Putamen (tissue), 1 donor: Measurements from ENCODE around the gene HLA-DMB.
A peak's percentile ranks its signal among the peaks of the same experiment; 100 is the strongest.
"Not testable (repeated sequence)": the region's sequence is repeated elsewhere in the genome, so short reads cannot be mapped to it uniquely, and the experiment has no call there.

Experiments used
- DNase-seq: peaks from one replicate; pipeline ENCODE4 v3.0.0-alpha.2; 2016; ENCODE audit warnings: low spot score

Gene HLA-DMB

DNA sequence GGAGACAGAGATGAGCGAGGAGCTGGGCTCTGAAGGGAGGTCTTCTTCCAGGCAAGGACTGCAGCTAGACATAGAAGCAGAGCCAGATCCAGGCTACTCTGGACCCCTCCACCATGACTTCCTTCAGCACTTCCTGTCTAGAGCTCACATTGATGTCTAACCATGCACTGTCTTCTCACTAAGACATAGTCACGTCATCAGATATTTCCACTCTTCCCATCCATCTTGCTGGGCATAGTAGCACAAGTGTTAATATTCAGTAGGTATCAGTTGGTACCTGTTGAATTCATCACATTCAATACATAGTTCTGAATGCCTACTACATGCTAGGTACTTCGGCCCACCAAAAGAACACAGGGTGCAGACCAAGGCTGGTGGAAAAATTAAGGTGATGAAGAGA, 9.2 kb upstream of the HLA-DMB start:
- DNase-seq = no peak

DNA sequence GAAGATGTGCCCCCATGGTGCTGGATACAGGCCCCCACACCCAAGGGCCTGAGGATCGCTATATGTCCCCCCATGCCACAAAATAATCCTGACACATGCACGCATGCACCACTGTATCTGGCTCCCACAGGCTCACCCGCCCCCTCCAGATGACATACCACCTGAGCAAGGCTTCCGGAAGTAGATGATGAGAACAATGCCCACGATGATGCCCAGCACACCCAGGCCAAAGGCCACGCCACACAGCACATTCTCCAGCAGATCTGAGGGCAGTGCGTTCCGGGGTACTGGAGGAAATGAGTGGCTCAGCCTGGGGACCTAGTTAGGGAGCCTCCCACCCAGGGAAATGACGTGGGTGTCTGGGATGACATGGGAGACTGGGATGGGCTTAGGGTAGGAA, 8.3 kb upstream of the HLA-DMB start:
- no peak for DNase-seq

DNA sequence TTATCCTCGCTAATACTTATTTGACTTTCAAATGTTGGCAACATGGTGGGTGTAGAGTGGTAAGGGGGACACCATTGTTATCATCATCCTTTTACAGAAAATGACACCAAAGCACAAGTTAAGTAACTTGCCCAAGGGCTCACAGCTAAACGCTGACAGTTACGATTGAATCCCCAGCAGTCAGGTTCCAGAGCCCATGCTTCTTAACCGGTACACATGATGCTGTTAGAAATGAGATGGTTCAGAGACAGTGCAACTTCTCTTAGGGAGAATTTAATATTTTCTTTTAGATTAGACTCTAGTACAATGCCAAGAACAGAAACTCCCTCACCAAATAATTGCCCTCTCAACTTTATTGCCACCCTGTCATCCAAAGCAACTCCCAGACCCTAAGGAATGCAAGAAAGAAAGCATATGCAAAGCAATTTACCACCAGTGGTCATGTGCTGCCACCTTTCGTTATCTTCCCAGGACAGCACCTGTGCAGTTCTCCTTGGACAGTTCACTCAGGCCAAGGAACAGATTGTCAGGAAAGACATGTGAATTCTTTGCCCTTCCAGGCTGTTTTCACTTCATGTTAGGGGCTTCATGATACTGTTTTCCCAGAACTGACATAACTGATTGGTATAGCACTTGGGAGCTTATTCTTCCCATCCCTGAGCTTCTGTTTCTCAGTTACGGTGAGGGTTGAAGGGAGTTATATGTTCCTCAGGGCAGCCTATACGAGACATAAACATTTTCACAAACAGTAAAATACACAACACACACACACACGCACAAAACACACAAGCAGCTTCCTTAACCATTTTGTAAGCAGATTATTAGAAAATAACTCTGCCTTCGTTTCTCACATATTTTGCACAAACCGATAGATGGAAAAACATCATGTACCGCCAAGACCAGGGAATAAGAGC, 7.0 kb upstream of the HLA-DMB start:
- DNase-seq = no peak

DNA sequence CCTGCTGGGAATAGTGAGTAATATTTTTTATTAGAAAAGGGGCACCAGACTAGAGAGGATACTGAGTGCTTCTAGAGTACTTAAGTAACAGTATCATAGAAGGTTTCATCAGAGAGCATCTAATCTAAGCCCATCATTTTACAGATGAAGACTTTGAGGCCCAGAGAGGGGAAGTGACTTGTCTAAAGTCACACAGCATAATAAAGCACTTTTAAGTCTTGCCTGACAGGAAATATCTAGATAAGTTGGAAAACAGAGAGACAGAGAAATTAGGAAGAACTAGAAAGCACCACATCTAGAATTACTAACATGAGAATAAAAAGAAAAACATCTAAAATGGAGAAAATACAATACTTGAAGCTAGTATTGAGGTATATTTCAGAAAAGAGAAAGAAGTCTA, 6.1 kb upstream of the HLA-DMB start:
- DNase-seq = no peak

DNA sequence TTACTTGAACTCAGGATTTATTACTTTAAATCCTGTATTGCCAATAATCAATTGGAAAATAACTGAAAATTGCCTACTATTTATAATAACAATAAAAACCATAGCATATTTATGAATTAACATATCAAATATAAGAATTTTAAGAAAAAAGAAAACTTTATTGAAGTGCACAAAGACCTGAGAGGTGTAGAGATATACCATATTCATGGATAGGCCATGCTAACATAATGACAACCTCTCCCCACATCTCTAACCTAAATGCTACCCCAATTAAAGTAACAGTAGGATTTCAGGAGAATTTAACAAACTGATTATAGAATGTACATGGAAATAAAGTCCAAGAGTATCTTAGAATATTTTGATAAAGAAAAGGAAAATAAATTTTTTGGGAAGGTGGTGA, 5.1 kb upstream of the HLA-DMB start:
- DNase-seq = no peak

DNA sequence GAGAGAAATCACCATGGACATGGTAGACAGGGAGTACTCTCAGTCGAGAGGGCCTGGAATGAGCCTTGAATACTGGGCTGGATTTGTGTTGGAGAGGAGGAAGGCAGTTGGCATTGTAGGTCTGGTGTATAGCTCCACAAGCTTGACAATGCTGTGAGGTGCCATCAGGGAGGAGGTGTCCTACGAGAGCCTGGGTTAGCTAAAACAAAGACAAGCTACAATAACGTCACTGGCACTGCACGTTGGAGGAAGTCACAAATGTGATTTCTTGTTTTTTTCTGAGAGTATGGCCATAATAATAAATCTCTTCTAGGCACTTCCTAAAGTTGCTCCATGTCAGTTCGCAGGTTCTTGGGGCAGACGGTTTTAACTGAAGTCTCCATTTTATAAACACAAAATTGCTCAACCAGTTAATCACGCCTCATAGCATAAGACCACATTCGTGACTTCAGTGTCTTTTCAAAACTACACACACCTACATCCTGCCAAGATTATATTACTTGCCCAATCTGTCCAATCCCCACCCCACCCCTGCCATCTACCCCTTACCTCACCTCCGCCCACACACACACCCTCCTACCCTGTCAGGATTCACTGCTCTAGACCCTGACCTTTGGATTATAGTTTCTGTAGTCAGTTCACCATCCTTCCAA, 4.4 kb upstream of the HLA-DMB start:
- DNase-seq = no peak

DNA sequence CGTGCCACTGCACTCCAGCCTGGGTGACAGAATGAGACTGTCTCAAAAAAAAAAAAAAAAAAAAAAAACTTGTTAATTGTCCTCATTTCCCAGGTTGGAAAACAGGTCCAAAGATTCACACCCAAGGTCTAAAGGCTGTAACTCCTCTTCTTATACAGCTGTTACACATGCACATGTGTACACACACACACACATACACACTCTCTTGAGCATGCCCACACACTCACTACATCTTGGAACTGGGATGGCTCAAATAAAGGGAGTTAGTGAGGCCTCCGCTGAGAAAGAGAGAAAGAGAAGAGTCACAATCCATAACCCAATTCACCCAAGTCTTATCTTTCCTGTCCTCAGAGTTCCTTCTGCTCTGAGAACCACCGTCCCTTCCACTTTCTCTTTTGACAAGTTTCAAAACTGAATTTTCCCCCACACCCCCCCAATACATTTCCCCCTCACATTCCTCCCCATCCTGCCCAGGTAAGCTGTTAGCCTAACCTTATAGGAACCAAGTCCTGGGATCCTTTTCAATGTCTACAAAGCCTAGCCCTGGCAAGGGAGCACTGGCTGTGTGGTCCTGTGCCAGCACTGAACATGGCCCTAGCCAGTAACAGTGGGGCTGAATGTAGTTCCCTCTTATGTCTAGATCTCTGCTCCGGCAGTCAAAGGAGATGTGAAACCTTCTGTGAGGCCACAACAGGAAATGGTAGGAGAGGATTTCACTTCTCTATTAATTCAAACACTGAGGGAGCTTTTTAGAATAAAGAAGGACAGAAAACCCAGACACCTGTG, 3.2 kb upstream of the HLA-DMB start:
- no peak for DNase-seq

DNA sequence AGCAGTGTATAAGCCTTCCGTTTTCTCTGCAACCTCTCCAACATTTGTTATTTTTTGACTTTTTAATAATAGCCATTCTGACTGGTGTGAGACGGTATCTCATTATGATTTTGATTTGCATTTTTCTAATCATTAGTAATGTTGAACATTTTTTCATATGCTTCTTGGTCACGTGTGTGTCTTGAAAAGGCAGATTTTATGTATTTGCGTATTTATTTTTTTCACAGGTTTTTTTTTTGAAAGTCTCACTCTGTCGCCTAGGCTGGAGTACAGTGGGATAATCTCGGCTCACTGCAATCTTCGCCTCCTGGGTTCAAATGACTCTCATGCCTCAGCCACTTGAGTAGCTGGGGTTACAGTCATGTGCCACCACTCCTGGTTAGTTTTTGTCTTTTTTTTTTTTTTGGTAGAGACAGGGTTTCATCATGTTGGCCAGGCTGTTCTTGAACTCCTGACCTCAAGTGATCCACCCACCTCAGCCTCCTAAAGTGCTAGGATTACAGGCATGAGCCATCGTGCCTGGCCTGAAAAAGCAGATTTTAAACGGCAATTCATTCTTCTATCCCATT, 1.8 kb upstream of the HLA-DMB start:
- not testable (repeated sequence) for DNase-seq

DNA sequence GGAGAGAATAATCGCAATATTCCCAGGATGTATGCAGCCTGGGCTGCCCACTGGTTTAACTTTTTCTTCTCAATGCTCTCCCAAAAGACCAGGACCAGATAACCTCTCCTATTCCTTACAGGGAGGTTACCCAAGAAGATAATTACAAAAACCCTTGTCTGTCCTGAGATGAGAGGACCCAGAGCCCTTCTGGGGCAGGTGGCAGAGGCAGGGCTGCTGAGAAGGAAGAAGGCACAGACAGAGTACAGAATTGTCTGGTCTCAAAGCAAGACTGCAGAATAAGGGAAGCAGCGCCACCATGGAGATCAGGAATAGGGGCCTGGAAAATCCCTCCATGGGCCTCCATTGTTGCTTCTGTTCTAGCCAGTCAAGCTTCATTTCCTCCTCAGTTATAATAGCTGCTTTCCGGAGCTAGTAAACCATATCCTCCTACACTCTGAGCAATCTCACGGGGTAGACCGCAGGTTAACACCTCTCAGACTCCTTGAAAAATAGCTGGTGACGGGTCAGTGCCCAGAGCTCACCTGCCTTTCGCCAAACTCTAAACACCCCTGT, 463 bp upstream of the HLA-DMB start:
- DNase-seq = no peak

DNA sequence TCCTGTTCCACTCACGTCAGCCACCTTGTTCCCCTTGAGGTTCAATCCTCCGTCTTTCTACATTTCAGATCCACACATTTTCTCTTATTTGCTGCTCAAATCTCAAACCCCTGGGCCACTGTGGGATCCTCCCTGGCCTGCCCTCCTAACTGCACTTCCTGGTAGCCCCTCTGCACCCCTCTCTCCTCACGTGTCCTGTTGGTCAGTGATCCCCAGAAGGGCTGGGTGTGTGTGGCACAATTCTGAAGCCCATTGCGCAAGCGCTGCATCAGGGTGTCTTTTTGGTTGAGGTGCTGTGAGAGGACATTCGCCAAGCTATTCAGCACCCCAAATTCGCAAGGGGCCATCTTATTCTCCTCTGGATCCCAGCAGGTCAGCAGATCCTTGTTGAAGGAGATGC, 2.3 kb downstream of the HLA-DMB start:
- DNase-seq = no peak

DNA sequence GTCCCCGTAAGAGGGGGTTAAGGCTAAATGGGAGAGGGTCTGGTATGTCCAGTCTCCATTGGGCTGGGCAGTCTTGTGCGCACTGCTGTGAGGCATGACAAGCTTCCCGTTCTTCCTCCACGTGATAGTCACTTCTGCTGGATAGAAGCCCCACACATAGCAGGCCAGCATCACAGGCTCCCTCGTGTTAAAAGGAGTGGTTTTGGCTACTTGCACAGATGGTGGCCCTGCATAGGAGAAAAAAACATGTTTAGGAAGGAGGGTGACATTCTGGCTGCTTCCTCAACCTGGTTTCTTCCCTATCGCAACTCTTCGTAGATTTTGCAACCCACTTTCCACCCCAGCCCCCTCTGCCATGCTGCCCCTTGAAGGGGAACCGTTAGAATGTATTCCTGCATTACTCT, 3.6 kb downstream of the HLA-DMB start:
- peak; percentile 36 for DNase-seq

DNA sequence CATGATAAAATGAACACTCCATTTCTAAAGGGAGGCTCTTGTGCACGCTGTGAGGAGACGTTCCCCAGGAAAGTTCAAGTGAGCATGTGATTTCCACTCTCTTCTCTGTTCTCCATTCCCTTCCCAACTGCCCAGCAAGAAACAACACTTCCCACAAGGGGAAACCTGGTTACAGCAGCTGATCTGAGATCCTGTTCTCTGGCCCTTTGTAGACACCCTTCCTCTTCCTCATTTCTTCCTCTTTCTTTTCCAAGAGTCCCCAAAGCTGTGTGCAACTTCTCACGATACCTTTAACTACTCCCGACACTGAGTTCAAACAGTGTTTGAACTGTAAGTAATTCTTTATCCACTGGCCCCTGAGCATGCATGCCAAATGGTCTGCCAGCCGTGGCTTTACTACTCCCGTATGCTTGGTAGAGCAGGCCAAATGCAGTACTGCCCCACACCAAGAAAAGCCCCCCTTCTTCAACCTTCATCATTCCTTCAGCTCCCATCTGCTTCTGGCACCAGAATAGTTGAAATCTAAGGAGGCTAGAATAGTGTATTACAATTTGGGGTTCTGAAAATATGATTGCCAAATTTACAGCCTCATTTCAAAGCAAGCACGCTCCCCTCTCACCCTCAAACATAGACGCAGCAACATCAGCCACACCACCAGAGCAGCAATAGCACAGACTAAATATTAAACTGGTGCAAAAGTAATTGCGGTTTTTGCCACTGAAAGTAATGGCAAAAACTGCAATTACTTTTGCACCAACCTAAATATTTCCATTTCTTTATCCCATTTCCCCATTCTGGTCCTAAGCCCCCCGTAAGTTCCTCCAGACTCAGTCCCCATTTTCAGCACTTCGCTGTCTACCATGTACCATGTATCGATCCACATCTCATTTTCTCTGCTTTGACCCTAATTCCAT, 4.3 kb downstream of the HLA-DMB start:
- DNase-seq = no peak

DNA sequence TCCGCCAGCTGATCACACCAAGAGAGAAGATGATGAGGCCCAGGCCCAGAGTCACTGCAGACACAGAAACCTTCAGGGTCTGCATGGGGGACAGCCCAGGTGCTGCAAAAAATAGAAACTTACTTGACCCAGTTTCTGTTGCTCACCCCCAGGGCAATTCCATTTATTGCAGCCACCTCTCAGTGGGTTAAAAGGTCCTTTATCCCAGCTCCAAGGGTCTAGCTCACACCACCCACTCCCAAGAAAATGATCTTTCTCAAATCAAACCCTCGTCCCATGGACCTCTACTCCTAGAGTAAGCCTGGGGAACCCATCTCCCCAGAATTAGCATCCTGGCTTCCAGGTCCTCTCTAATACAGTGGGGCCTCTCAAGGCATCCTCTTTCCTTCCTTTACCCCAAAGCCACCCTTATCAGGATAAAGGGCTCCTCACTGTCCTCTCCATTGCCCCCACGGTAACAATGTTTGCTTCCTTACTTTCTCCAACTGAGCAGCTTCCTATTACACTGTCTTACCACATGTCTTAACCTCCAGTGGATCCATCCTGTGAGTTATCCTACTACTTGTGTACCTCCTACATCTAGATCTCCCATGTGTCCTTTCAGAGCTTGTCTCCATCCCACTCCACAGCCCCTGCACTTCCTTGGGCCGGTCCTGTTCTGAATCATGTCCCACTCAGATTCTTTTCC, 5.1 kb downstream of the HLA-DMB start:
- DNase-seq = no peak

DNA sequence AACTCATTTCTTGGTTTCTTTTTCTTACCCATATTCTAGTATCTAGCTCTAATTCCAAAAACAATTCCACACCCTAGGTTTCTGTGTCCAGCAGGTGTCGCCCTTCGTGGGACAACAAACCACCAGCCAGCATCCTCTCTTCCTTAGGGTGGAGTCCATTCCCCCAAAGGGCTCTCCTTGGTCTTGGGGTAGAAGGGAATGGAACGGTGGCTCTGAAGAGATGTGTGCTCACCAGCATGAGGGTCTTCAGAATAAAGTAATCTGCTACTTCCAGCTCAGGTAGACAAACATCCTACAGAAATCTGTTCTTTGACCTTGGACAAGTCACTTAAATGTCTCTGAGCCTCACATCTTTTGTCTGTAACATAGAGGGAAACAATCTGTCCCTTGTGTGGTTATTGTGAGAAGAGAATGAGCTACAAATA, 7.2 kb downstream of the HLA-DMB start:
- DNase-seq = peak; percentile 47

DNA sequence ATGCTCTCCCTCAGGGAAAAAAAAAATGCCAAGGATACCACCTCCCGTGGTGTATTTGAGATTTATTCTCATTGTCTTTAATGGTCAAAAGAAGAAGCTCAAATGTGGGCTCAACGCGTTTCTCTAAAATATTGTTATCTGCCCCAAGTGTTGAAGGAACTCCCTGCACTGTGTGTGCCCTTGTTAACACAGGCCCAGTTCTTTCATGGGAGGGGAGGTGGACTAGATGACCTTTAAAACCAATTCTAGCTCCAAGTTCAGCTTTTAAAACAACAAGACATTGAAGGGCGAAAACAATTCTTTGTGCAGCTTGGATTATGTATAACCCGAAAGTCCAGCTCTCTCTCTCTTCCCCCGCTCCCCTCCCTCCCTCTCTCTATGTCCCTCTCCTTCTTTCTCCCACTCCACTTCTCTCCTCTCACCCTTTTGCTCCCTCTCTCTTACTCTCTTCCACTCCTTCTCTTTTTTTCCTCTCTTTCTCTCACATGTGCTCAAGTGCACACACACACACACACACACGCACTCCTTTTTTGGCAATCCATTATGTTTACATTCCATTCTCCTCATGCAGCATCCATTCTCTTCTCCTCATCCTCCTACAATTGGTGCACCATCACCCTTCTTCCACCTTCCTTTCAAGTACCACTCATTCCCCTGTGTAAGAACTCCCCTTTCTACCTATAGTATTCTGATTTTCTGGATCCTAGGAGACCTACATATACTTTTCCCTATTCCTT, 8.5 kb downstream of the HLA-DMB start:
- DNase-seq = no peak

DNA sequence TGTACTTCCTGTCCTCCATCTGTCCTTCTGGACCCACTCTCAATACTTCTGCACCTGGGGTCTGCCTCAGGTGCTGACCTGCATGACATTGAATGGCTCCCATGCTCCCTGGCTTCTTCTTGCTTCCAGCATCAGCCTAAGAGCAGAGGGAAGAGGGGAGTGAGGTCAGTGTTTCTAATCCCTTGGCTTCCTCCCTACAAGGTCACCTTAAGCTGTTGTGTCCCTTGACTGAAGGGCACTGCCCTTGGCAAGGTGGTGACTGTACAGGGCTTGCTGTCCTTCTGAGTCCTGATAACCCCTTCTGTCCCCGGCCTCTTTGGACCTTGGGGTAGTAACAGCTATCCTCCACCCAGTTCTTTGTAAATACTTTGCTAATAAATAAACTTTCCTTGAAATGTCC, 9.6 kb downstream of the HLA-DMB start:
- no peak for DNase-seq

DNA sequence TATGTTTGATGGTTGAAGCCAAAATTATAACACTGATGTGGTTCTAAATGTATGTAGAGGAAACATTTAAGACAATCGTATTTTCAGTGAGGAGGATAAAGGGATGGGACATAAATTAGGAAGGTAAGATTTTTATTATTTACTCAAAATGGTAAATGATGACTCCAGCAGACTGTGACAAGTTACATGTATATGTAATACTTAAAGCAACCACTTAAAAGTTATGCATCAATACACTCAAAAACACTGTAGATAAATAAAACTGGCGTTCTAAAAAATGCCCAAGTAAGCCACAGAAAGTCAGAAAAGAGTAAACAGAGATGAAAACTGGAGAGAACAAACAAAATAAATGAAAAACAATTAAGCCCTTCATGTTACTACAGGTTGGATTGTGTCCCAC, 18.7 kb downstream of the HLA-DMB start:
- no peak for DNase-seq

DNA sequence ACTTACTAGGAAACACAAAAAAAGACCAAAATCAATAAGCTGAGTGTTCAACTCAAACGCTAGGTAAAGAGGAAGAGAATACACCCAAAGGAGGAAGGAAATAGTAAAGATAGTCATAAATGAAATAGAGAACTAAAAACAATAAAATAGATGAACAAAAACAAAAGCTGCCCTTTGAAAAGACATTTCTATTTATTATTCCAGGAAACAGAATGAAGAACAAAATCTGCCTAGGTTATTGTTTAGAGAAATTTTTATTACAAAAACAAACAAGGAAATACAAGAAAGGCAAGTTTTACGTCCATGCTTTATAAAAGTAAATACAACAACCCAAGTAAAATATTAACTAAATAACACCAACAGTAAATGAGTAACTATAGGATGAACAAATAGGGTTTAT, 20.1 kb downstream of the HLA-DMB start:
- no peak for DNase-seq

DNA sequence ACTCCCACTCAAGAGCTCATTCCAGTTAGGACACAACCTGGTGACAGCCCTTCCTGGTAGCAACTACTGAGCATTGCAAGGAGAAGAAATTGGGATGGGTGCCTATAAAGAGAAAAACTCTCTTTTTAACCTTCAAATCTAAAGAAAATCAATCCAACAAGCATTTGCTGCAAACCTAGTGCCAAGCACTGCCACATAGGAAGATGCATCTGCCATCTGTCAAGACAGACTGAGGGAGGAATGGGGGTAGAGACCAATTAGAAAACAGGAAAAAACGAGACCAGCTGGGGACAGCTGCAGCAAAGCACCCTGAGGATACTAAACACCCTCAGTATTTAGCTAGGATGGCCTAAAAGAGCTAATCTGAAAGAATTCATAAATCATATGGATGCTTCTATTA, 27.9 kb downstream of the HLA-DMB start:
- no peak for DNase-seq

DNA sequence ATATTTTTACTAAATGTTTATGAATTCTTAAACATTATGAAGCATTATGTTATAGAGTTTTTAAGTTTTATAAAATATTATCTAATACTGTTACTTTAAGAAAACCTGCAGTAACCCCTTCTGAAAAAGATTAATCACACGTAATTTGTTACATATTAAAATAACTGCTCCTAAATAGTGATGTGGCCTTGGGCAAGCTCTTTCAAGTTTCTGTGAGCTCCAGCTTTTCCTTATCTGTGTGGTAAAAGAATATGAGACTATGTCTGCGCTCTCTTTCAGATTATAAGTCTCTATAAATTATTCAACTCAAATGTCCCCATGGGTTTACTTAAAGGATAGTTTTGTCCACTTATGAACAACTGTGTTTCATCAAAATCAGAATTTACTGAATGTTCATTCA, 31.9 kb downstream of the HLA-DMB start:
- no peak for DNase-seq
